NT2/D1 (cell line): ENCODE data around the gene GAL3ST2.

Source experiments
- SUZ12 ChIP-seq: IDR thresholded peaks from 2 replicates; pipeline ENCODE4 v1.6.1; 2011; ENCODE audit not compliant: insufficient read length, insufficient read depth; ENCODE audit errors: extremely low read depth
- YY1 ChIP-seq: IDR thresholded peaks from 2 replicates; pipeline ENCODE4 v1.6.1; 2011; ENCODE audit not compliant: insufficient read length, insufficient read depth
- ZNF274 ChIP-seq: IDR thresholded peaks from 2 replicates; pipeline ENCODE4 v1.6.1; 2011; ENCODE audit warnings: mild to moderate bottlenecking, low read depth, low read length

DNA sequence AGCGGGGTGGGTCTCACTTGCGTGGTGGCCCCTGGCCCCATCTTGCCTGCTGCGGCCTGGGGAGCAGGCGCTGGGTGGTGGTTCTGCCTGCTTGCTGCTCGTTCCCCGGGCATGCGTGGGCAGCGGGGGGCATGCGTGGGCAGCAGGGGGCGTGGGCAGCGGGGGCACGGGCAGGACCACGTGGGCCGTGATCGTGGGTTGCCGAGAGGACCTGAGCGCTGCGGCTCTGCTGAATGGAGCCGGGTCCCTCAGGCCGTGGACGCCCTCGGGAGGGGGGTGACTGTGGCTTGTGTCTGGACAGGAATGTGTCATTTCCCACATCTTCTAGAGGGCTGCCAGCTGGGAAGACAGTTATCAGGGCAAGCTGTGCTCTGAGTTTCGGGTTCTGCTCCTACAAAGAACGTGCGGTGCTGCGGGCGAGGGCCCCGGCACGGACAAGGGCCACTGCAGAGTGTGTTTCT, 8.3 kb upstream of the GAL3ST2 start:
- TF ChIP-seq YY1 (no peak), SUZ12 (no peak), ZNF274 (no peak)
